ENCODE data around the gene ZBTB47. TPM values are rescaled to one million over a fixed set of nuclear protein-coding genes. Genes with fewer than 3 reads are reported as not detected.

The ZBTB47 gene
- total and polyA plus RNA-seq, 10 of the 15 experiments (the other 5 are each of a cell fraction or from before 2014, with no cell fraction given), result 0.04 to 3.4 (median 1.0) TPM; not detected in 1

DNA sequence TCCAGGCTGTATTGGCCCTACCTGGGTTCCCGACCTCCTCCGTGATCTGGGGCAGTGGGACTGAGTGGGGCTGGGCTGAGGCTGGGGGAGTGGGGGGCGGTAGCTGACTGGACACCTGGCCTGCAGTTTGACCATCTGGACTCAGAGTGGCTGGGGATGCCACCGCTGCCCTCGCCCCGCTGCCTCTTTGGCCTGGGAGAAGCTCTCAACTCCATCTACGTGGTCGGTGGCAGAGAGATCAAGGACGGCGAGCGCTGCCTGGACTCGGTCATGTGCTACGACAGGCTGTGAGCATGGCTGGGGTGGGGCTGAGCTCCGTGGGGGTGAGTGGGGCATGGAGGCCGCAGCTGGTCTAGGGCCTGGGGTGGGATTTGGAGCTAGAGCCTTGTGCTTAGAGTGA lies 34.5 kb downstream of the ZBTB47 start:
- DNase-seq (ENCODE audit: low read depth, low spot score), result no peak
- no peak for ATAC-seq
- Histone ChIP-seq H3K27ac (ENCODE audit: control insufficient read depth, insufficient read depth) (no peak overlapping the region), H3K4me2 (ENCODE audit: control insufficient read depth, insufficient read depth) (no peak overlapping the region), H3K9ac (ENCODE audit: control insufficient read depth, insufficient read depth, low read length) (no peak overlapping the region), H3K36me3 (ENCODE audit: control insufficient read depth in 2 of 2, insufficient read depth in 2 of 2, low read length in 1 of 2) (no peaks in the 10 kb centered on the region), H4K20me1 (ENCODE audit: control insufficient read depth, insufficient read depth) (no peaks in the 10 kb centered on the region), H3K9me3 (replicated peaks; ENCODE audit: control insufficient read depth, insufficient read depth, low read length) (no peaks in the 10 kb centered on the region), H3K79me2 (ENCODE audit: control insufficient read depth, insufficient read depth, low read length) (no peaks in the 10 kb centered on the region), H3K4me1 (ENCODE audit: control insufficient read depth, insufficient read depth, low read length) (no peaks in the 10 kb centered on the region), H2AFZ (ENCODE audit: control insufficient read depth, low read depth, low read length) (no peak overlapping the region), H3K4me3 (no peak overlapping the region), H3K27me3 (replicated peaks in 1 of 2; ENCODE audit: control insufficient read depth in 2 of 2, insufficient read depth in 2 of 2, low read length in 1 of 2) (no peaks in the 10 kb centered on the region)
- BruUV-seq (replicated peaks), result no TSS peak
- in situ Hi-C loops (cut with MboI), result no loop called here
- SMC1A ChIA-PET (ENCODE audit: uncharacterized antibody, unreplicated experiment), result no interaction called here
- RAD21 ChIA-PET (ENCODE audit: unreplicated experiment), result no interaction called here
- intact Hi-C loops (cut with micrococcal nuclease; ENCODE audit: unreplicated experiment), result no loop called here
- POLR2A ChIA-PET, result interaction anchor here (0.5 to 0.8 kb wide), 2 partner anchors 152 to 639 kb away, joined by 4 to 6 read pairs; no protein-coding TSS in a partner anchor
- FAIRE-seq, result no peak
- WGBS (ENCODE audit: insufficient coverage, insufficient replicate concordance, low lambda C conversion rate, missing lambda C conversion rate), result 35% methylated on average over 14 of the region's 15 CpGs
- CTCF ChIA-PET, result no interaction called here
- no peak for TF ChIP-seq TAF1 (IDR thresholded peaks at IDR 0.05; ENCODE audit: borderline replicate concordance, low read depth, low read length)
- TF ChIP-seq PKNOX1 (IDR thresholded peaks at IDR 0.05), result no peak
- no peak for TF ChIP-seq GATAD2B (conservative IDR thresholded peaks at IDR 0.05; ENCODE audit: low read depth)
- TF ChIP-seq RBBP5 (conservative IDR thresholded peaks at IDR 0.05), result no peak
- no peak for TF ChIP-seq SPI1 (IDR thresholded peaks at IDR 0.05; ENCODE audit: borderline replicate concordance, insufficient read depth, low read depth, low read length)
- no peak for TF ChIP-seq NRF1 (conservative IDR thresholded peaks at IDR 0.05; ENCODE audit: low read depth, low read length)
- no peak for TF ChIP-seq BMI1 (IDR thresholded peaks at IDR 0.05; ENCODE audit: borderline replicate concordance)
- TF ChIP-seq IKZF2 (IDR thresholded peaks at IDR 0.05), result no peak
- TF ChIP-seq HSF1 (IDR thresholded peaks at IDR 0.05; ENCODE audit: low read depth, low read length), result no peak
- TF ChIP-seq PML (IDR thresholded peaks at IDR 0.05; ENCODE audit: low read length), result no peak
- TF ChIP-seq BACH1 (IDR thresholded peaks at IDR 0.05; ENCODE audit: borderline replicate concordance), result no peak
- no peak for TF ChIP-seq MEF2B (IDR thresholded peaks at IDR 0.05; ENCODE audit: partially characterized antibody, poor library complexity, severe bottlenecking)

Measured in GM12878 (cell line).